GM12878 (cell line): ENCODE results near the gene UNG. TPM values are rescaled to one million over a fixed set of nuclear protein-coding genes. Genes with fewer than 3 reads are reported as not detected.

Experiments
- ATAC-seq: fragments of 200-7000 bp; cut with Tn5 transposase; 3 replicates; pipeline ENCODE4 v1.9.1; 2020; ENCODE audit warnings: mild to moderate bottlenecking, moderate library complexity
- BruUV-seq: library from RNA; stranded (reverse); fragments of 400-500 nt; replicated peaks from 2 replicates; lab custom pipeline; 2021; lab: Mats Ljungman, UMichigan
- CTCF ChIA-PET: fragments of 300-600 bp; sonication (Branson Sonifier 250); formaldehyde crosslinking; extraction: SDS; loops from one replicate; lab custom pipeline; 2021; ENCODE audit warnings: inconsistent platforms; lab: Yijun Ruan, JAX
- POLR2A ChIA-PET: fragments of 350-600 bp; formaldehyde crosslinking; extraction: SDS; loops from one replicate; lab custom pipeline; 2021; ENCODE audit warnings: inconsistent platforms; lab: Charles Lee
- RAD21 ChIA-PET: fragments of 300-600 bp; sonication (Branson Sonifier 250); formaldehyde crosslinking; loops from one replicate; lab custom pipeline; 2023; ENCODE audit warnings: antibody characterized with exemption; ENCODE audit not compliant: unreplicated experiment; lab: Charles Lee
- SMC1A ChIA-PET: fragments of 300-600 bp; sonication (Branson Sonifier 250); formaldehyde crosslinking; loops from one replicate; lab custom pipeline; 2023; ENCODE audit not compliant: unreplicated experiment, uncharacterized antibody; lab: Charles Lee
- DNase-seq: peaks from one replicate; pipeline ENCODE4 v3.0.0-alpha.2; 2011; ENCODE audit warnings: low read depth, low spot score
- FAIRE-seq: peaks from 3 replicates; lab custom pipeline; 2011; peaks lifted over from hg19 to GRCh38; lab: Jason Lieb, UNC
- H2AFZ ChIP-seq: 2 replicates; pipeline ENCODE4 v1.6.0; 2011; ENCODE audit warnings: low read depth, low read length, control low read depth; ENCODE audit not compliant: control insufficient read depth
- H3K27ac ChIP-seq: 2 replicates; pipeline ENCODE4 v1.5.1; 2011; ENCODE audit warnings: control low read depth; ENCODE audit not compliant: control insufficient read depth, insufficient read depth
- H3K27me3 ChIP-seq, 2 experiments: replicated peaks in 1 of 2; 2 replicates each; pipeline versions ENCODE4 v1.6.0 to v1.6.1; 2011; ENCODE audit warnings: low read length in 1 of 2; ENCODE audit not compliant: control insufficient read depth in 2 of 2, insufficient read depth in 2 of 2
- H3K36me3 ChIP-seq, 2 experiments: 2 replicates each; pipeline ENCODE4 v1.5.1; 2011; ENCODE audit warnings: low read length in 1 of 2; ENCODE audit not compliant: control insufficient read depth in 2 of 2, insufficient read depth in 2 of 2
- H3K4me1 ChIP-seq: 2 replicates; pipeline ENCODE4 v1.6.1; 2011; ENCODE audit warnings: mild to moderate bottlenecking, low read length, moderate library complexity, mixed read lengths; ENCODE audit not compliant: control insufficient read depth, insufficient read depth
- H3K4me2 ChIP-seq: 2 replicates; pipeline ENCODE4 v1.6.0; 2011; ENCODE audit warnings: control low read depth; ENCODE audit not compliant: control insufficient read depth, insufficient read depth
- H3K4me3 ChIP-seq: fragments of 200-600 bp; sonication (generic); 2 replicates; pipeline ENCODE4 v1.5.1; 2016
- H3K79me2 ChIP-seq: 2 replicates; pipeline ENCODE4 v1.6.0; 2011; ENCODE audit warnings: low read length; ENCODE audit not compliant: control insufficient read depth, insufficient read depth
- H3K9ac ChIP-seq: 2 replicates; pipeline ENCODE4 v1.8.0; 2011; ENCODE audit warnings: low read length, control low read depth, mixed read lengths; ENCODE audit not compliant: control insufficient read depth, insufficient read depth
- H3K9me3 ChIP-seq: replicated peaks from 3 replicates; pipeline ENCODE4 v1.5.1; 2011; ENCODE audit warnings: mild to moderate bottlenecking, low read length; ENCODE audit not compliant: control insufficient read depth, insufficient read depth
- H4K20me1 ChIP-seq: 2 replicates; pipeline ENCODE4 v1.6.0; 2011; ENCODE audit not compliant: control insufficient read depth, insufficient read depth
- ASH2L ChIP-seq: fragments of 300-600, 200-600 bp; sonication (generic); IDR thresholded peaks from 2 replicates; pipeline ENCODE4 v1.6.1; 2017; ENCODE audit warnings: low read depth, mild to moderate bottlenecking, borderline replicate concordance
- CREB1 ChIP-seq: IDR thresholded peaks from 2 replicates; pipeline ENCODE4 v1.6.1; 2012; ENCODE audit warnings: low read depth, mild to moderate bottlenecking, inconsistent platforms
- ETV6 ChIP-seq, 2 experiments: fragments of 450-650 bp in 1 of 2; IDR thresholded peaks in 1 of 2; conservative IDR thresholded peaks in 1 of 2; 2 replicates each; pipeline ENCODE4 v1.6.1; 2014; ENCODE audit warnings: antibody characterized with exemption in 1 of 2, borderline replicate concordance in 1 of 2, low read depth in 1 of 2, mild to moderate bottlenecking in 1 of 2, moderate library complexity in 1 of 2
- PML ChIP-seq: IDR thresholded peaks from 2 replicates; pipeline ENCODE4 v1.6.1; 2012; ENCODE audit warnings: low read length, inconsistent platforms
- RAD51 ChIP-seq: fragments of 450-650 bp; IDR thresholded peaks from 2 replicates; pipeline ENCODE4 v1.6.1; 2016; ENCODE audit warnings: moderate library complexity, mild to moderate bottlenecking, inconsistent platforms
- RFX5 ChIP-seq: IDR thresholded peaks from 2 replicates; pipeline ENCODE4 v1.6.1; 2011; ENCODE audit warnings: low read depth, low read length, improper control_type of control experiment
- STAT1 ChIP-seq: fragments of 450-650 bp; conservative IDR thresholded peaks from 2 replicates; pipeline ENCODE4 v1.6.1; 2014; ENCODE audit warnings: antibody characterized with exemption, mild to moderate bottlenecking
- SUZ12 ChIP-seq: fragments of 200-600 bp; sonication (generic); IDR thresholded peaks from one replicate; pipeline ENCODE4 v1.6.1; 2018; ENCODE audit warnings: antibody characterized with exemption, mild to moderate bottlenecking; ENCODE audit not compliant: unreplicated experiment
- TAF1 ChIP-seq: IDR thresholded peaks from 2 replicates; pipeline ENCODE4 v1.6.1; 2011; ENCODE audit warnings: mild to moderate bottlenecking, low read depth, low read length, borderline replicate concordance
- TARDBP ChIP-seq: IDR thresholded peaks from 2 replicates; pipeline ENCODE4 v1.6.1; 2016; ENCODE audit warnings: borderline replicate concordance
- WGBS: methylation state at CpG from one replicate; pipeline ENCODE4 v1.1.6; 2016; ENCODE audit warnings: low lambda C conversion rate; ENCODE audit not compliant: insufficient replicate concordance, insufficient coverage; ENCODE audit errors: missing lambda C conversion rate; 5-methylcytosine and 5-hydroxymethylcytosine counted together
- in situ Hi-C: fragments of 300-500 bp; cut with MboI; formaldehyde crosslinking; loops from 9 replicates; pipeline ENCODE4 v1.14.3; 2018; ENCODE audit warnings: mixed read lengths
- intact Hi-C: fragments of 100-400 bp; cut with micrococcal nuclease; formaldehyde crosslinking; loops from one replicate; pipeline ENCODE4 v1.14.2; 2022; ENCODE audit not compliant: unreplicated experiment
- polyA plus RNA-seq, 11 experiments: library from polyadenylated mRNA; depleted of rRNA in 4 of 11; unstranded in 6 of 11; stranded (reverse) in 5 of 11; fragments of >200 nt; fragmentation: Nextera tagmentation in 4 of 11; fragmentation: Illumina TruSeq in 1 of 11; extraction: Ambion mirVana in 4 of 11; extraction: Trizol in 1 of 11; gene quantifications; 1 replicate in 1 of 11; 2 replicates in 10 of 11; pipeline versions ENCODE4 v1.2.1 to v1.2.3, GENCODE V29; 2011 to 2016; ENCODE audit warnings: inconsistent platforms in 2 of 11, missing spikeins in 2 of 11, low read depth in 1 of 11
- total RNA-seq, 4 experiments: library from RNA; depleted of rRNA in 3 of 4; stranded (reverse); fragments of >200 nt in 3 of 4; fragmentation: Illumina TruSeq in 1 of 4; extraction: Trizol in 1 of 4; gene quantifications; 2 replicates each; pipeline versions ENCODE4 v1.2.1 to v1.2.3, GENCODE V29; 2013 to 2021
- TF ChIP-seq, protein P1 (sequence below): IDR thresholded peaks from 2 replicates; pipeline ENCODE4 v1.6.1; 2012; ENCODE audit warnings: mild to moderate bottlenecking, low read depth, low read length
- TF ChIP-seq, protein P2 (sequence below): fragments of 450-650 bp; IDR thresholded peaks from 2 replicates; pipeline ENCODE4 v1.6.1; 2017; ENCODE audit warnings: mild to moderate bottlenecking, moderate library complexity
- TF ChIP-seq, protein P3 (sequence below): fragments of 450-650 bp; IDR thresholded peaks from 2 replicates; pipeline ENCODE4 v1.6.1; 2017; ENCODE audit warnings: antibody characterized with exemption, mild to moderate bottlenecking, moderate library complexity

The UNG gene
- total and polyA plus RNA-seq, 10 of the 15 experiments (the other 5 are each of a cell fraction or from before 2014, with no cell fraction given), result 9.5 to 81.9 (median 48.2) TPM

DNA sequence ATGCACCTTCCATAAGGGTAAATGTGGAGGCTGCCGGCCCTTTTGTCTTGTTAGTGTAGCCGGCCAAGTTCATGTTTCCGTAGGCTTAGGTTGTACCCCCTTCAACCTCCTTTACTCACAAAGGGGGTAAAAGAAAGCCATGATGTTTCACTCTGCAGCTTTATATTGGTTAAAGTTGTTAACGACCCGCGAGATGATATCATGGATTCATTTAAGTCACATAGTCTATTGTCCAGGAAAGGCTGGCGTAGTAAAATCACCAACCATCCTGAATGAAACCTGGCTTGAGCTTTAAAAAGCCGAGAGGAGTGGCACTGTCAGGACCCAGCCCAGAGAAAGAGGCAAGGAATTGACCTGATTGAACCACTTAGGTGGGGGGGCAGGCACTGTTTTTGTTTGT, 1.3 kb downstream of the UNG start:
- Histone ChIP-seq H3K27me3 (no peaks in the 10 kb centered on the region), H4K20me1 (no peaks in the 10 kb centered on the region), H3K27ac (peak overlapping the region; percentile 30), H2AFZ (peak overlapping the region; percentile 86), H3K4me3 (peak overlapping the region; percentile 82), H3K79me2 (peaks cover 15% of the 10 kb centered on the region), H3K4me1 (peaks cover under 1% of the 10 kb centered on the region), H3K36me3 (peaks cover 4 to 5% of the 10 kb centered on the region in 2 experiments; a peak in 3 of 4 replicates), H3K9me3 (no peaks in the 10 kb centered on the region), H3K4me2 (peak overlapping the region; percentile 84), H3K9ac (peak overlapping the region; percentile 78)
- intact Hi-C loops, result loop anchor here (10.0 kb wide), 1 partner anchor 464 kb away; the partner anchor contains the start of gene SELPLG
- TF ChIP-seq RAD51, result no peak
- TF ChIP-seq CREB1, result no peak
- TF ChIP-seq RFX5, result no peak
- TF ChIP-seq, protein P1, sequence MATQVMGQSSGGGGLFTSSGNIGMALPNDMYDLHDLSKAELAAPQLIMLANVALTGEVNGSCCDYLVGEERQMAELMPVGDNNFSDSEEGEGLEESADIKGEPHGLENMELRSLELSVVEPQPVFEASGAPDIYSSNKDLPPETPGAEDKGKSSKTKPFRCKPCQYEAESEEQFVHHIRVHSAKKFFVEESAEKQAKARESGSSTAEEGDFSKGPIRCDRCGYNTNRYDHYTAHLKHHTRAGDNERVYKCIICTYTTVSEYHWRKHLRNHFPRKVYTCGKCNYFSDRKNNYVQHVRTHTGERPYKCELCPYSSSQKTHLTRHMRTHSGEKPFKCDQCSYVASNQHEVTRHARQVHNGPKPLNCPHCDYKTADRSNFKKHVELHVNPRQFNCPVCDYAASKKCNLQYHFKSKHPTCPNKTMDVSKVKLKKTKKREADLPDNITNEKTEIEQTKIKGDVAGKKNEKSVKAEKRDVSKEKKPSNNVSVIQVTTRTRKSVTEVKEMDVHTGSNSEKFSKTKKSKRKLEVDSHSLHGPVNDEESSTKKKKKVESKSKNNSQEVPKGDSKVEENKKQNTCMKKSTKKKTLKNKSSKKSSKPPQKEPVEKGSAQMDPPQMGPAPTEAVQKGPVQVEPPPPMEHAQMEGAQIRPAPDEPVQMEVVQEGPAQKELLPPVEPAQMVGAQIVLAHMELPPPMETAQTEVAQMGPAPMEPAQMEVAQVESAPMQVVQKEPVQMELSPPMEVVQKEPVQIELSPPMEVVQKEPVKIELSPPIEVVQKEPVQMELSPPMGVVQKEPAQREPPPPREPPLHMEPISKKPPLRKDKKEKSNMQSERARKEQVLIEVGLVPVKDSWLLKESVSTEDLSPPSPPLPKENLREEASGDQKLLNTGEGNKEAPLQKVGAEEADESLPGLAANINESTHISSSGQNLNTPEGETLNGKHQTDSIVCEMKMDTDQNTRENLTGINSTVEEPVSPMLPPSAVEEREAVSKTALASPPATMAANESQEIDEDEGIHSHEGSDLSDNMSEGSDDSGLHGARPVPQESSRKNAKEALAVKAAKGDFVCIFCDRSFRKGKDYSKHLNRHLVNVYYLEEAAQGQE, result no peak
- TF ChIP-seq TAF1, result no peak
- TF ChIP-seq SUZ12, result no peak
- no peak for TF ChIP-seq STAT1
- TF ChIP-seq, protein P2, sequence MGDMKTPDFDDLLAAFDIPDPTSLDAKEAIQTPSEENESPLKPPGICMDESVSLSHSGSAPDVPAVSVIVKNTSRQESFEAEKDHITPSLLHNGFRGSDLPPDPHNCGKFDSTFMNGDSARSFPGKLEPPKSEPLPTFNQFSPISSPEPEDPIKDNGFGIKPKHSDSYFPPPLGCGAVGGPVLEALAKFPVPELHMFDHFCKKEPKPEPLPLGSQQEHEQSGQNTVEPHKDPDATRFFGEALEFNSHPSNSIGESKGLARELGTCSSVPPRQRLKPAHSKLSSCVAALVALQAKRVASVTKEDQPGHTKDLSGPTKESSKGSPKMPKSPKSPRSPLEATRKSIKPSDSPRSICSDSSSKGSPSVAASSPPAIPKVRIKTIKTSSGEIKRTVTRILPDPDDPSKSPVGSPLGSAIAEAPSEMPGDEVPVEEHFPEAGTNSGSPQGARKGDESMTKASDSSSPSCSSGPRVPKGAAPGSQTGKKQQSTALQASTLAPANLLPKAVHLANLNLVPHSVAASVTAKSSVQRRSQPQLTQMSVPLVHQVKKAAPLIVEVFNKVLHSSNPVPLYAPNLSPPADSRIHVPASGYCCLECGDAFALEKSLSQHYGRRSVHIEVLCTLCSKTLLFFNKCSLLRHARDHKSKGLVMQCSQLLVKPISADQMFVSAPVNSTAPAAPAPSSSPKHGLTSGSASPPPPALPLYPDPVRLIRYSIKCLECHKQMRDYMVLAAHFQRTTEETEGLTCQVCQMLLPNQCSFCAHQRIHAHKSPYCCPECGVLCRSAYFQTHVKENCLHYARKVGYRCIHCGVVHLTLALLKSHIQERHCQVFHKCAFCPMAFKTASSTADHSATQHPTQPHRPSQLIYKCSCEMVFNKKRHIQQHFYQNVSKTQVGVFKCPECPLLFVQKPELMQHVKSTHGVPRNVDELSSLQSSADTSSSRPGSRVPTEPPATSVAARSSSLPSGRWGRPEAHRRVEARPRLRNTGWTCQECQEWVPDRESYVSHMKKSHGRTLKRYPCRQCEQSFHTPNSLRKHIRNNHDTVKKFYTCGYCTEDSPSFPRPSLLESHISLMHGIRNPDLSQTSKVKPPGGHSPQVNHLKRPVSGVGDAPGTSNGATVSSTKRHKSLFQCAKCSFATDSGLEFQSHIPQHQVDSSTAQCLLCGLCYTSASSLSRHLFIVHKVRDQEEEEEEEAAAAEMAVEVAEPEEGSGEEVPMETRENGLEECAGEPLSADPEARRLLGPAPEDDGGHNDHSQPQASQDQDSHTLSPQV, result no peak
- TF ChIP-seq, protein P3, sequence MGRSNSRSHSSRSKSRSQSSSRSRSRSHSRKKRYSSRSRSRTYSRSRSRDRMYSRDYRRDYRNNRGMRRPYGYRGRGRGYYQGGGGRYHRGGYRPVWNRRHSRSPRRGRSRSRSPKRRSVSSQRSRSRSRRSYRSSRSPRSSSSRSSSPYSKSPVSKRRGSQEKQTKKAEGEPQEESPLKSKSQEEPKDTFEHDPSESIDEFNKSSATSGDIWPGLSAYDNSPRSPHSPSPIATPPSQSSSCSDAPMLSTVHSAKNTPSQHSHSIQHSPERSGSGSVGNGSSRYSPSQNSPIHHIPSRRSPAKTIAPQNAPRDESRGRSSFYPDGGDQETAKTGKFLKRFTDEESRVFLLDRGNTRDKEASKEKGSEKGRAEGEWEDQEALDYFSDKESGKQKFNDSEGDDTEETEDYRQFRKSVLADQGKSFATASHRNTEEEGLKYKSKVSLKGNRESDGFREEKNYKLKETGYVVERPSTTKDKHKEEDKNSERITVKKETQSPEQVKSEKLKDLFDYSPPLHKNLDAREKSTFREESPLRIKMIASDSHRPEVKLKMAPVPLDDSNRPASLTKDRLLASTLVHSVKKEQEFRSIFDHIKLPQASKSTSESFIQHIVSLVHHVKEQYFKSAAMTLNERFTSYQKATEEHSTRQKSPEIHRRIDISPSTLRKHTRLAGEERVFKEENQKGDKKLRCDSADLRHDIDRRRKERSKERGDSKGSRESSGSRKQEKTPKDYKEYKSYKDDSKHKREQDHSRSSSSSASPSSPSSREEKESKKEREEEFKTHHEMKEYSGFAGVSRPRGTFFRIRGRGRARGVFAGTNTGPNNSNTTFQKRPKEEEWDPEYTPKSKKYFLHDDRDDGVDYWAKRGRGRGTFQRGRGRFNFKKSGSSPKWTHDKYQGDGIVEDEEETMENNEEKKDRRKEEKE, result no peak
- TF ChIP-seq ETV6 (conservative IDR thresholded peaks at IDR 0.05 in 1 of 2, IDR thresholded peaks at IDR 0.05 in 1 of 2; ENCODE audit: borderline replicate concordance in 1 of 2, low read depth in 1 of 2), result no peak
- no peak for TF ChIP-seq PML
- TF ChIP-seq ASH2L, result no peak
- TF ChIP-seq TARDBP, result no peak
- ChIA-PET CTCF (interaction anchor here (0.9 to 3.5 kb wide), 4 partner anchors 13 to 586 kb away, joined by 3 to 19 read pairs (median 3); no protein-coding TSS in a partner anchor), POLR2A (interaction anchor here (0.6 to 0.7 kb wide), 2 partner anchors 143 to 382 kb away, joined by 3 to 4 read pairs; no protein-coding TSS in a partner anchor), SMC1A (interaction anchor here (0.6 to 1.2 kb wide), 3 partner anchors 13 to 148 kb away, joined by 3 to 4 read pairs (median 3); no protein-coding TSS in a partner anchor), RAD21 (interaction anchor here (1.1 kb wide), 1 partner anchor 272 kb away, joined by 3 read pairs; no protein-coding TSS in a partner anchor)
- no peak for ATAC-seq
- in situ Hi-C loops, result loop anchor here (10.0 kb wide), 2 partner anchors 434 to 464 kb away; partner anchors contain the start of gene SELPLG
- no peak for FAIRE-seq
- DNase-seq, result no peak
- WGBS, result 9% methylated on average over 8 of the region's 8 CpGs
- BruUV-seq, result no TSS peak
